SKM-1 treated with dmso at 0.1 percent for 144 hours (cell line): ENCODE data around the gene ALB.

ENCODE experiments used
- DNase-seq: peaks from one replicate; lab custom pipeline; 2025; ENCODE audit not compliant: unreplicated experiment; lab: John Stamatoyannopoulos, UW

ALB gene

GRCh38 chr4:73429826-73430587, 25.9 kb downstream of the ALB start:
- DNase-seq: no peak

GRCh38 chr4:73431813-73432168, 27.7 kb downstream of the ALB start:
- DNase-seq: no peak

GRCh38 chr4:73432169-73433000, 28.3 kb downstream of the ALB start:
- no peak for DNase-seq

GRCh38 chr4:73433140-73433539, 29.1 kb downstream of the ALB start:
- no peak for DNase-seq

- peak; percentile 36 for DNase-seq
Measured at GRCh38 chr4:73434311-73434710, 30.2 kb downstream of the ALB start.

GRCh38 chr4:73435984-73436383, 31.9 kb downstream of the ALB start, which contains the start of gene AFP:
Gene AFP (plus strand): TSS chr4:73436221. CDS start chr4:73436263, 42 bp downstream.
- no peak for DNase-seq

GRCh38 chr4:73436674-73437557, 32.8 kb downstream of the ALB start:
- no peak for DNase-seq

GRCh38 chr4:73437558-73437956, 33.5 kb downstream of the ALB start:
- DNase-seq: no peak

- DNase-seq: no peak
Measured at GRCh38 chr4:73438048-73438447, 34.0 kb downstream of the ALB start.

- no peak for DNase-seq
Measured at GRCh38 chr4:73438582-73439215, 34.6 kb downstream of the ALB start.

- no peak for DNase-seq
Measured at GRCh38 chr4:73439445-73439844, 35.4 kb downstream of the ALB start.

GRCh38 chr4:73439991-73440390, 35.9 kb downstream of the ALB start:
- no peak for DNase-seq

- DNase-seq: no peak
Measured at GRCh38 chr4:73440653-73441052, 36.6 kb downstream of the ALB start.

GRCh38 chr4:73442275-73442674, 38.2 kb downstream of the ALB start:
- DNase-seq: no peak

GRCh38 chr4:73443224-73443623, 39.1 kb downstream of the ALB start:
- no peak for DNase-seq

- no peak for DNase-seq
Measured at GRCh38 chr4:73445383-73446335, 41.6 kb downstream of the ALB start.

- DNase-seq: peak; percentile 71
Measured at GRCh38 chr4:73446336-73446938, 42.4 kb downstream of the ALB start.

GRCh38 chr4:73447671-73448070, 43.6 kb downstream of the ALB start:
- DNase-seq: no peak

GRCh38 chr4:73448448-73449203, 44.5 kb downstream of the ALB start:
- no peak for DNase-seq
